ENCODE results near the gene ARHGEF1. TPM values are rescaled to one million over a fixed set of nuclear protein-coding genes. Genes with fewer than 3 reads are reported as not detected.

Gene ARHGEF1
- total RNA-seq, 1 donor from 2014 or later = 78.8 TPM

DNA sequence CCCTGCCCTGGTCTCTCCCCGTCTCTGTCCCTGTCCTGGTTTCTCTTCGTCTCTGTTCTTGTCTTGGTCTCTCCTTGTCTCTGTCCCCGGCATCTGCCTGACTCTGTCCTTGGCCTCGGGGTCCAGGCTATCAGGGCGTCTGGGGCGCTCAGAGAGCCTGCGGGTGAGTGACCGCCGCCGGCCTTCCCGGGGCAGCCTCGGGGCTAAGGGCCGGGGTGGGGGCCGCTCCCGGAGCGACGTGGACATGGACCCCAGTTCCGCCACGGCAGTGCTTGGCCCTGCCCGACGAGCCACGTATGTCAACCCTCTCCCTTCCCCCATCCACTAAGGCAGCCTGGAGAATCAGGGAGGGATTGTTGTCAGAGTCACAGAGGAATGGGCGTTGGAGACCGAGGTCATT, 14.8 kb downstream of the ARHGEF1 start:
- no peak overlapping the region for H3K27ac Mint-ChIP-seq
- no peaks in the 10 kb centered on the region for H3K4me1 Mint-ChIP-seq
- no peaks in the 10 kb centered on the region for H3K27me3 Mint-ChIP-seq (ENCODE audit: low read depth)
- no peaks in the 10 kb centered on the region for H3K9me3 Mint-ChIP-seq
- TF ChIP-seq, protein P1, sequence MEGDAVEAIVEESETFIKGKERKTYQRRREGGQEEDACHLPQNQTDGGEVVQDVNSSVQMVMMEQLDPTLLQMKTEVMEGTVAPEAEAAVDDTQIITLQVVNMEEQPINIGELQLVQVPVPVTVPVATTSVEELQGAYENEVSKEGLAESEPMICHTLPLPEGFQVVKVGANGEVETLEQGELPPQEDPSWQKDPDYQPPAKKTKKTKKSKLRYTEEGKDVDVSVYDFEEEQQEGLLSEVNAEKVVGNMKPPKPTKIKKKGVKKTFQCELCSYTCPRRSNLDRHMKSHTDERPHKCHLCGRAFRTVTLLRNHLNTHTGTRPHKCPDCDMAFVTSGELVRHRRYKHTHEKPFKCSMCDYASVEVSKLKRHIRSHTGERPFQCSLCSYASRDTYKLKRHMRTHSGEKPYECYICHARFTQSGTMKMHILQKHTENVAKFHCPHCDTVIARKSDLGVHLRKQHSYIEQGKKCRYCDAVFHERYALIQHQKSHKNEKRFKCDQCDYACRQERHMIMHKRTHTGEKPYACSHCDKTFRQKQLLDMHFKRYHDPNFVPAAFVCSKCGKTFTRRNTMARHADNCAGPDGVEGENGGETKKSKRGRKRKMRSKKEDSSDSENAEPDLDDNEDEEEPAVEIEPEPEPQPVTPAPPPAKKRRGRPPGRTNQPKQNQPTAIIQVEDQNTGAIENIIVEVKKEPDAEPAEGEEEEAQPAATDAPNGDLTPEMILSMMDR (IDR thresholded peaks at IDR 0.05; ENCODE audit: unreplicated experiment) = no peak
- peaks cover 11% of the 10 kb centered on the region for H3K36me3 Mint-ChIP-seq
- H3K4me3 Mint-ChIP-seq = no peak overlapping the region
- no peak for DNase-seq (ENCODE audit: low spot score in 2 of 2, unreplicated experiment in 2 of 2)

DNA sequence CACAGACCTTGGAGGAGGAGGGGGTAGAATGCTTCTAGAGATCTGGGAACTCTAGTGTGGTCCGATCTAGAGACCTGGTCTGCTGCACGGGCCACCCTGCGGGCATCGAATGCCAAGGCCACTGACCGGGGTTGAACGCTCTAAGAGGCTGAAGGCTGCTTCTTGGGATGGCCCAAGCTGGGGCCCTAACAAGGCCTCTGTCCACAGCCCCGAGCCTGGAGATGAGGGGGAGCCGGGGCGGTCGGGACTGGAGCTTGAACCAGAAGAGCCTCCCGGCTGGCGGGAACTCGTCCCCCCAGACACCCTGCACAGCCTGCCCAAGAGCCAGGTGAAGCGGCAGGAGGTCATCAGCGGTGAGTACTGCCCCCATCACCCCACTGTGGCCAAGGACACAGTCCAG, 15.3 kb downstream of the ARHGEF1 start:
- H3K4me1 Mint-ChIP-seq = no peaks in the 10 kb centered on the region
- TF ChIP-seq, protein P1 (IDR thresholded peaks at IDR 0.05; ENCODE audit: unreplicated experiment) = no peak
- H3K9me3 Mint-ChIP-seq = no peaks in the 10 kb centered on the region
- H3K27me3 Mint-ChIP-seq (ENCODE audit: low read depth) = no peaks in the 10 kb centered on the region
- peaks cover 11% of the 10 kb centered on the region for H3K36me3 Mint-ChIP-seq
- H3K4me3 Mint-ChIP-seq = no peak overlapping the region
- DNase-seq (ENCODE audit: low spot score in 2 of 2, unreplicated experiment in 2 of 2) = no peak
- H3K27ac Mint-ChIP-seq = no peak overlapping the region

DNA sequence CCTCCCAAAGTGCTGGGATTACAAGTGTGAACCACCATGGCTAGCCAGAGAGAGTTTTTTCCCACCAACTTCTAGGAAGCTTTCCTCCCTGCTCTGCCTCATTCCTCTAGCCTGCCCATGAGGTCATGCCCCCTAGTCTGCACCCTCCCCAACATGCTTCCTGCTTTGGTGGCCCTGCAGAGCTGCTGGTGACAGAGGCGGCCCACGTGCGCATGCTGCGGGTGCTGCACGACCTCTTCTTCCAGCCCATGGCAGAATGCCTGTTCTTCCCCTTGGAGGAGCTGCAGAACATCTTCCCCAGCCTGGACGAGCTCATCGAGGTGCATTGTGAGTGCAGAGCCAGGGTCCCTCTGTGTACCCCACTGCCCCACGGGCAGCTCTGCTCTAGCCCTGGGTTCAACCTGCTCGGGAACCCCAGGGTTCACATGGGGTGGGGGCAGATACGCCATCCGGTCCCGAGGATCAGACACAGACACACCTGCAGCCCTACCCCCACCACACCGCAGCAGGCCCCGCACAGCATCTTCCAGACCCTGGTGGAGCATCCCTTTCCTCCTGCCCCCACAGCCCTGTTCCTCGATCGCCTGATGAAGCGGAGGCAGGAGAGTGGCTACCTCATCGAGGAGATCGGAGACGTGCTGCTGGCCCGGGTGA, 18.9 kb downstream of the ARHGEF1 start:
- DNase-seq (ENCODE audit: low spot score in 2 of 2, unreplicated experiment in 2 of 2) = no peak
- peaks cover 25% of the 10 kb centered on the region for H3K36me3 Mint-ChIP-seq
- no peaks in the 10 kb centered on the region for H3K4me1 Mint-ChIP-seq
- no peaks in the 10 kb centered on the region for H3K9me3 Mint-ChIP-seq
- H3K27ac Mint-ChIP-seq = no peak overlapping the region
- H3K4me3 Mint-ChIP-seq = no peak overlapping the region
- TF ChIP-seq, protein P1 (IDR thresholded peaks at IDR 0.05; ENCODE audit: unreplicated experiment) = no peak
- H3K27me3 Mint-ChIP-seq (ENCODE audit: low read depth) = no peaks in the 10 kb centered on the region

DNA sequence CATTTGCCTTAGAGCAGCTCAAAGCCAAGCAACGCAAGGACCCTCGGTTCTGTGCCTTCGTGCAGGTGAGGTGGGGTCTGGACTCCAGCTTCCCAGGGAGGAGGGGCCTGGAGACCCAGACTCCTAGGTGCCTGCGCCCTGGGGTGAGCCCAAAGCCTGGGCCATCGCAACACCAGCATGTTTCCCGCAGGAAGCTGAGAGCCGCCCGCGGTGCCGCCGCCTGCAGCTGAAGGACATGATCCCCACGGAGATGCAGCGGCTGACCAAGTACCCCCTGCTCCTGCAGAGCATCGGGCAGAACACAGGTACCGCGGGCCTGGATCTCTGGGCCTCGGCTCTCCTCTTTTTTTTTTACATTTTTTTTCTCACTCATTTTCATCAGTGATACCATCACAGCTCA, 19.6 kb downstream of the ARHGEF1 start:
- peaks cover 27% of the 10 kb centered on the region for H3K36me3 Mint-ChIP-seq
- H3K27ac Mint-ChIP-seq = no peak overlapping the region
- no peaks in the 10 kb centered on the region for H3K4me1 Mint-ChIP-seq
- H3K27me3 Mint-ChIP-seq (ENCODE audit: low read depth) = no peaks in the 10 kb centered on the region
- TF ChIP-seq, protein P1 (IDR thresholded peaks at IDR 0.05; ENCODE audit: unreplicated experiment) = no peak
- H3K4me3 Mint-ChIP-seq = no peak overlapping the region
- no peaks in the 10 kb centered on the region for H3K9me3 Mint-ChIP-seq
- no peak for DNase-seq (ENCODE audit: low spot score in 2 of 2, unreplicated experiment in 2 of 2)

DNA sequence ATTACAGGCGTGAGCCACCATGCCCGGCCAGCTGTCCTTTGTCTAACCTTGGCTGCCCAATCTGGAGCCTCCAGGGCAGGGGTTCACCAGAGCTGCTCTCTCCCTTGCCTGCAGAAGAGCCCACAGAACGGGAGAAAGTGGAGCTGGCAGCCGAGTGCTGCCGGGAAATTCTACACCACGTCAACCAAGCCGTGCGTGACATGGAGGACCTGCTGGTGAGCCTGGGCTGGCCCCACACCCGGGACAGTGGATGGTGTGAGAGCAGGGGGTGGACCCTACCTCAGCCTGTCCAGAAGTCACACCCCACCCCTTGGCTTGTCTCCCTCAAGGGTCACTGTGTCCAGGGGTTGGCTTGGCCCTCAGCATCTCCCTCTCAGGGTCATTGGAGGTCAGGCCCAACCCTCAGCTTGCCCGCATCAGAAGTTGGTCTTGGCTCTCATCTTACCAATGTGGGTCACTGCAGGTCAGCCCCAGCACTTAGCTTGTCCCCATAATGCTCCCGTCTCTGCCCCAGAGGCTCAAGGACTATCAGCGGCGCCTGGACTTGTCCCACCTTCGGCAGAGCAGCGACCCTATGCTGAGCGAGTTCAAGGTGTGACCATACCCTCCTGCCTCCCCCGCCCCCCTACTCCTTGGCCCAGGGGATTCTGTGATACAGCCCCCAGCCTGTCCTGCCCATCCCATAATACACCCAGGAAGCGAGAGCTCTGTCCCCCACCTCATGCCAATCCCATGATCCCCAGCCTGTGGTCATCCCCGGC, 20.4 kb downstream of the ARHGEF1 start:
- Mint-ChIP-seq H3K27ac (no peak overlapping the region), H3K27me3 (ENCODE audit: low read depth) (no peaks in the 10 kb centered on the region), H3K36me3 (peaks cover 27% of the 10 kb centered on the region), H3K4me3 (no peak overlapping the region), H3K9me3 (no peaks in the 10 kb centered on the region), H3K4me1 (no peaks in the 10 kb centered on the region)
- DNase-seq (ENCODE audit: low spot score in 2 of 2, unreplicated experiment in 2 of 2) = no peak
- TF ChIP-seq, protein P1 (IDR thresholded peaks at IDR 0.05; ENCODE audit: unreplicated experiment) = no peak

Data from mesothelial cell of epicardium (in vitro differentiated cells).